ENCODE data around the gene PLEKHH1.

DNA sequence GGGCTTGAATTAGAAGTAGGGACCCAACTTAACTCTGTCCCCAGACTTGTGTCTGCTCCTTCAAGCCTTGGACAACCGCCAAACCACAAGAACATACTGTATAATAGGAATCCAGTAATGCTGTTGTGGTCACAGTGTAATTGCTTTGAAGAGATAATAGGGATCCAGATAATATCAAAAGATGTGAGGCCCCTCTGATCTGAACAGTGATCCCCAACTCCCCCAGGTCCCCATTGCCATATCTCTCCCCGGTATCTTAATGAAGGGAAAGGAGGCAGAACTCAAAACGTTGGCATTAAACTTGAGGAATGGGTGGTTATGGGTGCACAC lies 8.5 kb upstream of the PLEKHH1 start:
- TF ChIP-seq EZH2phosphoT487 (conservative IDR thresholded peaks at IDR 0.05; ENCODE audit: low read length) (no peak), CTCF (IDR thresholded peaks at IDR 0.05; ENCODE audit: insufficient read depth, low read length, poor library complexity, severe bottlenecking) (no peak)

All from SU-DHL-6 (cell line).